ENCODE results near the gene EMP3. TPM values are rescaled to one million over a fixed set of nuclear protein-coding genes. Genes with fewer than 3 reads are reported as not detected.
A peak's percentile ranks its signal among the peaks of the same experiment; 100 is the strongest.

The EMP3 gene
- total and polyA plus RNA-seq, 2 of the 13 experiments (the other 11 are each of a cell fraction or from before 2014, with no cell fraction given), result 2.2 to 7.8 TPM

- TF ChIP-seq ETS1 (CRISPR knock-in tag; IDR thresholded peaks at IDR 0.05) (no peak), ZNF468 (CRISPR knock-in tag; IDR thresholded peaks at IDR 0.05) (no peak), ZNF34 (CRISPR knock-in tag; IDR thresholded peaks at IDR 0.05; ENCODE audit: borderline replicate concordance) (no peak), ZSCAN20 (CRISPR knock-in tag; IDR thresholded peaks at IDR 0.05; ENCODE audit: borderline replicate concordance) (no peak), SMARCC2 (IDR thresholded peaks at IDR 0.05) (no peak), NRL (CRISPR knock-in tag; IDR thresholded peaks at IDR 0.05; ENCODE audit: borderline replicate concordance) (no peak), ZBTB20 (CRISPR knock-in tag; IDR thresholded peaks at IDR 0.05; ENCODE audit: borderline replicate concordance, low read depth) (no peak), ELF1 (CRISPR knock-in tag; IDR thresholded peaks at IDR 0.05) (no peak), RCOR2 (CRISPR knock-in tag; IDR thresholded peaks at IDR 0.05) (no peak), ZSCAN25 (CRISPR knock-in tag; IDR thresholded peaks at IDR 0.05) (no peak), ZNF263 (CRISPR knock-in tag; IDR thresholded peaks at IDR 0.05) (no peak), ZNF513 (CRISPR knock-in tag; conservative IDR thresholded peaks at IDR 0.05) (no peak), NR3C1 (CRISPR knock-in tag; IDR thresholded peaks at IDR 0.05) (no peak), PAXIP1 (CRISPR knock-in tag; conservative IDR thresholded peaks at IDR 0.05) (peak; percentile 39; the same call in 1 of the 2 replicates), NBN (conservative IDR thresholded peaks at IDR 0.05) (no peak), CEBPB (IDR thresholded peaks at IDR 0.05; ENCODE audit: borderline replicate concordance, low read depth, low read length) (no peak), SMAD9 (CRISPR knock-in tag; IDR thresholded peaks at IDR 0.05) (no peak), HNRNPK (IDR thresholded peaks at IDR 0.05; ENCODE audit: low read depth, low read length, poor library complexity, severe bottlenecking) (no peak), ZNF614 (CRISPR knock-in tag; IDR thresholded peaks at IDR 0.05; ENCODE audit: borderline replicate concordance) (no peak), ZNF777 (CRISPR knock-in tag; IDR thresholded peaks at IDR 0.05) (no peak), FOXP4 (CRISPR knock-in tag; IDR thresholded peaks at IDR 0.05) (peak; percentile 23; the same call in 1 of the 2 replicates), ZNF234 (CRISPR knock-in tag; conservative IDR thresholded peaks at IDR 0.05) (no peak), PPARG (CRISPR knock-in tag; conservative IDR thresholded peaks at IDR 0.05) (no peak)
Measured at GRCh38 chr19:48295458-48295857, 29.9 kb upstream of the EMP3 start (continued).
